ENCODE results near the gene DAB1. TPM values are rescaled to one million over a fixed set of nuclear protein-coding genes. Genes with fewer than 3 reads are reported as not detected.

DAB1 gene
- total RNA-seq, 1 donor from 2014 or later = 0.25 TPM

DNA sequence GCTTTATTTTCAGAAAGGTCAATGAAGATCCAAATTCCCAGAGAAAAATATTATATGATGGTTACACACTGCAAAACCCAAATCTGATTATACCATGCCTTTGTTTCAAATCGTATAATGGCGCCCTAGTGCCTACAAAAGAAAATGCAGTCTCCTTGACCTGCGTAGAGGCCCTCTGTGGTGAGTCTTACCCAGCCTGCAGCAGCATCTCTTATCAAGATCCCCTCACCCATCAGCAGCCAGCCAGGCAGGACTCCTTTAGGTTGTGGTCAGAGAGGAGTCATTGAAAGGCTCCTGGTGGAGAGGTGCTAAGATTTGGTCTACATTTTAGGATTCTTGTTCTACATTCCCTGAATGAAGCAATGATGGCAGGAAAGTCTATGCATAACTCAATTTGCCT, 23.7 kb upstream of the DAB1 start:
- H3K4me3 ChIP-seq (ENCODE audit: low read depth, low read length) = no peak overlapping the region
- TF ChIP-seq, protein P1, sequence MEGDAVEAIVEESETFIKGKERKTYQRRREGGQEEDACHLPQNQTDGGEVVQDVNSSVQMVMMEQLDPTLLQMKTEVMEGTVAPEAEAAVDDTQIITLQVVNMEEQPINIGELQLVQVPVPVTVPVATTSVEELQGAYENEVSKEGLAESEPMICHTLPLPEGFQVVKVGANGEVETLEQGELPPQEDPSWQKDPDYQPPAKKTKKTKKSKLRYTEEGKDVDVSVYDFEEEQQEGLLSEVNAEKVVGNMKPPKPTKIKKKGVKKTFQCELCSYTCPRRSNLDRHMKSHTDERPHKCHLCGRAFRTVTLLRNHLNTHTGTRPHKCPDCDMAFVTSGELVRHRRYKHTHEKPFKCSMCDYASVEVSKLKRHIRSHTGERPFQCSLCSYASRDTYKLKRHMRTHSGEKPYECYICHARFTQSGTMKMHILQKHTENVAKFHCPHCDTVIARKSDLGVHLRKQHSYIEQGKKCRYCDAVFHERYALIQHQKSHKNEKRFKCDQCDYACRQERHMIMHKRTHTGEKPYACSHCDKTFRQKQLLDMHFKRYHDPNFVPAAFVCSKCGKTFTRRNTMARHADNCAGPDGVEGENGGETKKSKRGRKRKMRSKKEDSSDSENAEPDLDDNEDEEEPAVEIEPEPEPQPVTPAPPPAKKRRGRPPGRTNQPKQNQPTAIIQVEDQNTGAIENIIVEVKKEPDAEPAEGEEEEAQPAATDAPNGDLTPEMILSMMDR (IDR thresholded peaks at IDR 0.05; ENCODE audit: insufficient read depth, low read length, poor library complexity, severe bottlenecking) = no peak
- DNase-seq (ENCODE audit: low read depth) = no peak
- no peaks in the 10 kb centered on the region for H3K36me3 ChIP-seq (ENCODE audit: control insufficient read depth, insufficient read depth, low read length)
- no peaks in the 10 kb centered on the region for H3K27me3 ChIP-seq (ENCODE audit: control insufficient read depth, insufficient read depth, low read length)

- TF ChIP-seq, protein P1 (IDR thresholded peaks at IDR 0.05; ENCODE audit: insufficient read depth, low read length, poor library complexity, severe bottlenecking) = no peak
- Histone ChIP-seq H3K4me3 (ENCODE audit: low read depth, low read length) (no peak overlapping the region), H3K27me3 (ENCODE audit: control insufficient read depth, insufficient read depth, low read length) (no peaks in the 10 kb centered on the region), H3K36me3 (ENCODE audit: control insufficient read depth, insufficient read depth, low read length) (no peaks in the 10 kb centered on the region)
- no peak for DNase-seq (ENCODE audit: low read depth)
Observed at GRCh38 chr1:57443004-57443403, 19.1 kb upstream of the DAB1 start.

DNA sequence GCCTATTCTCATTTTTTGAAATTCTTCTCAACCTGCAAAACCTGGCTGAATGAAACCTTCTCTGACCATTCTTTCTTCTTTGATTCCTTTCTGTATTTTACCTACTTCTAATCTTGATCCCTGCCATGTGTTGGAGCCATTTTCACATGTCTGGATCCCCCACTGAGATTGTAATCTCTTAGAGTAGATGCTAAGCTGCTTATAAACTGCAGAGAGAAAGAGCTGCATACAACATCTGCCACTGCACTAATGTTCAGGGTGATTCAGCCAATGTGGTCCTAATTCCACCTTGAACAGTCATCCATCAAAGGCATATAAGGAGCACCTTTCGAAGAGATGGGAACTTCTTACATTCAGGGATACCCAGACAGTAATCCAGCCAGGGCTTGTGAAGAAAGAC, 16.2 kb upstream of the DAB1 start:
- TF ChIP-seq, protein P1 (IDR thresholded peaks at IDR 0.05; ENCODE audit: insufficient read depth, low read length, poor library complexity, severe bottlenecking) = no peak
- Histone ChIP-seq H3K4me3 (ENCODE audit: low read depth, low read length) (no peak overlapping the region), H3K36me3 (ENCODE audit: control insufficient read depth, insufficient read depth, low read length) (no peaks in the 10 kb centered on the region), H3K27me3 (ENCODE audit: control insufficient read depth, insufficient read depth, low read length) (no peaks in the 10 kb centered on the region)
- no peak for DNase-seq (ENCODE audit: low read depth)

GRCh38 chr1:57431400-57431799, 7.5 kb upstream of the DAB1 start:
- Histone ChIP-seq H3K4me3 (ENCODE audit: low read depth, low read length) (no peak overlapping the region), H3K27me3 (ENCODE audit: control insufficient read depth, insufficient read depth, low read length) (no peaks in the 10 kb centered on the region), H3K36me3 (ENCODE audit: control insufficient read depth, insufficient read depth, low read length) (no peaks in the 10 kb centered on the region)
- DNase-seq (ENCODE audit: low read depth) = no peak
- TF ChIP-seq, protein P1 (IDR thresholded peaks at IDR 0.05; ENCODE audit: insufficient read depth, low read length, poor library complexity, severe bottlenecking) = no peak

DNA sequence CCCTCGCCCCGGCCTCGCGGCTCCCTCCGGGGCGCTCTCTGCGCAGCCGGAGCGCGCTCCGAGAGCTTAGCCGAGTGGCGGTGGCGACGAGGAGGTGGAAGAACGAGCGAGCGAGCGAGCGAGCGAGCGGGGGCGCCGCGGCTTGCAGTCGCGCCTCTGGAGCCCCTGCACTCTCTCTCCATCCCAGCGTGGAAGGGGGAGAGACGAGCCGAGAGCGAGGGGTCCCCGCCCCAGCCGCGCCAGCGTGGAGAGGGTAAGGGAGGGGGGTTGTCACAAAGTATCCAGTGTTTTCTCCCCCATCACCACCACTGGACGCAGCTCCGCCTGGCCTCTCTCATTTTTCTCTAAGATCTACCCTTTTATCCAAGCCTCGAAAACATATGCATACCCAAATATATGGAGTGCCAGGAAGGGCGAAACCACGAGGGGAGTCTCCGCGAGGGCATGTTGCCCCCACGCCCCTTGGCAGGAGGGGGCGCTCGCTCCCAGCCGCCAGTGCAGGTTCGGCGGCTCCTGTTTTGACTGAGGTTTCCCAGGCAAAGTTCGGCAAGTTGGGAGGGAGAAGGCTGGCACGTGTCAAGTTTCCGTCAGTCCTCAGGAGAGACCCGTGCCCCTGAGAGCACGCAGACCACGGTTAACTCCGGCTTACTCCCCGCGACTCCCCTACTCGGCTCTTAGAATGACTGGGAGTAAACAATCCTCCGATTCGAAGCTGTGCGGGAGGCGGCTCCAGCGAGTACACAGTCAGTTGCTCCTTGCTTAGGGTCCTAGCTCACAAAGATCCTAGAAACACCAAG, 569 bp upstream of the DAB1 start:
- no peaks in the 10 kb centered on the region for H3K36me3 ChIP-seq (ENCODE audit: control insufficient read depth, insufficient read depth, low read length)
- peaks cover 21% of the 10 kb centered on the region for H3K27me3 ChIP-seq (ENCODE audit: control insufficient read depth, insufficient read depth, low read length)
- DNase-seq (ENCODE audit: low read depth) = no peak
- peak overlapping the region; percentile 42 for H3K4me3 ChIP-seq (ENCODE audit: low read depth, low read length)
- TF ChIP-seq, protein P1 (IDR thresholded peaks at IDR 0.05; ENCODE audit: insufficient read depth, low read length, poor library complexity, severe bottlenecking) = peak; percentile 91

Data from kidney epithelial cell (primary cell).